ENCODE data around the gene FHIT. TPM values are rescaled to one million over a fixed set of nuclear protein-coding genes. Genes with fewer than 3 reads are reported as not detected.

The FHIT gene
- total RNA-seq, 2 experiments from 2014 or later, result 86.0 to 90.6 TPM

- Histone ChIP-seq H3K27ac (ENCODE audit: low read depth in 1 of 2, low read length in 2 of 2) (no peak overlapping the region), H3K4me3 (ENCODE audit: low read length) (no peak overlapping the region), H3K9me3 (ENCODE audit: control insufficient read depth in 1 of 2, insufficient read depth in 1 of 2, low read length in 2 of 2) (no peaks in the 10 kb centered on the region), H3K36me3 (ENCODE audit: insufficient read depth, low read length) (no peaks in the 10 kb centered on the region), H3K27me3 (ENCODE audit: control insufficient read depth in 1 of 2, insufficient read depth in 2 of 2, low read length in 2 of 2) (no peaks in the 10 kb centered on the region), H3K4me1 (ENCODE audit: insufficient read depth, low read length) (no peaks in the 10 kb centered on the region)
- Mint-ChIP-seq H3K27me3 (no peaks in the 10 kb centered on the region), H3K4me1 (ENCODE audit: low read depth) (no peaks in the 10 kb centered on the region), H3K36me3 (ENCODE audit: low read depth) (no peaks in the 10 kb centered on the region), H3K4me3 (no peak overlapping the region), H3K27ac (no peak overlapping the region), H3K9me3 (no peaks in the 10 kb centered on the region)
- TF ChIP-seq, protein P1, sequence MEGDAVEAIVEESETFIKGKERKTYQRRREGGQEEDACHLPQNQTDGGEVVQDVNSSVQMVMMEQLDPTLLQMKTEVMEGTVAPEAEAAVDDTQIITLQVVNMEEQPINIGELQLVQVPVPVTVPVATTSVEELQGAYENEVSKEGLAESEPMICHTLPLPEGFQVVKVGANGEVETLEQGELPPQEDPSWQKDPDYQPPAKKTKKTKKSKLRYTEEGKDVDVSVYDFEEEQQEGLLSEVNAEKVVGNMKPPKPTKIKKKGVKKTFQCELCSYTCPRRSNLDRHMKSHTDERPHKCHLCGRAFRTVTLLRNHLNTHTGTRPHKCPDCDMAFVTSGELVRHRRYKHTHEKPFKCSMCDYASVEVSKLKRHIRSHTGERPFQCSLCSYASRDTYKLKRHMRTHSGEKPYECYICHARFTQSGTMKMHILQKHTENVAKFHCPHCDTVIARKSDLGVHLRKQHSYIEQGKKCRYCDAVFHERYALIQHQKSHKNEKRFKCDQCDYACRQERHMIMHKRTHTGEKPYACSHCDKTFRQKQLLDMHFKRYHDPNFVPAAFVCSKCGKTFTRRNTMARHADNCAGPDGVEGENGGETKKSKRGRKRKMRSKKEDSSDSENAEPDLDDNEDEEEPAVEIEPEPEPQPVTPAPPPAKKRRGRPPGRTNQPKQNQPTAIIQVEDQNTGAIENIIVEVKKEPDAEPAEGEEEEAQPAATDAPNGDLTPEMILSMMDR (IDR thresholded peaks at IDR 0.05), result no peak
- CTCF ChIA-PET, result no interaction called here
- DNase-seq (no peak), ATAC-seq (ENCODE audit: poor library complexity) (no peak)
- POLR2A ChIA-PET, result no interaction called here
- intact Hi-C loops (cut with DNase I, micrococcal nuclease), result no loop called here
These were observed 193.8 kb downstream of the FHIT start for GRCh38 chr3:61057464-61057863.

- H3K4me3 ChIP-seq (ENCODE audit: low read length), result no peak overlapping the region
- H3K27ac ChIP-seq (ENCODE audit: low read depth in 1 of 2, low read length in 2 of 2), result no peak overlapping the region
- TF ChIP-seq, protein P1 (IDR thresholded peaks at IDR 0.05), result no peak
- intact Hi-C loops (cut with DNase I, micrococcal nuclease), result no loop called here
- ChIA-PET CTCF (no interaction called here), POLR2A (no interaction called here)
- no peaks in the 10 kb centered on the region for H3K27me3 ChIP-seq (ENCODE audit: control insufficient read depth in 1 of 2, insufficient read depth in 2 of 2, low read length in 2 of 2)
- Mint-ChIP-seq H3K36me3 (ENCODE audit: low read depth) (no peaks in the 10 kb centered on the region), H3K27me3 (no peaks in the 10 kb centered on the region), H3K4me3 (no peak overlapping the region), H3K9me3 (no peaks in the 10 kb centered on the region), H3K4me1 (ENCODE audit: low read depth) (no peaks in the 10 kb centered on the region), H3K27ac (no peak overlapping the region)
- H3K4me1 ChIP-seq (ENCODE audit: insufficient read depth, low read length), result no peaks in the 10 kb centered on the region
- no peak for DNase-seq
- no peaks in the 10 kb centered on the region for H3K9me3 ChIP-seq (ENCODE audit: control insufficient read depth in 1 of 2, insufficient read depth in 1 of 2, low read length in 2 of 2)
- H3K36me3 ChIP-seq (ENCODE audit: insufficient read depth, low read length), result no peaks in the 10 kb centered on the region
- ATAC-seq (ENCODE audit: poor library complexity), result no peak
These were observed 195.8 kb downstream of the FHIT start for GRCh38 chr3:61055447-61055846.

GRCh38 chr3:61053781-61054496 lies 197.3 kb downstream of the FHIT start:
- no peaks in the 10 kb centered on the region for H3K36me3 ChIP-seq (ENCODE audit: insufficient read depth, low read length)
- no peak overlapping the region for H3K27ac Mint-ChIP-seq
- H3K27ac ChIP-seq (ENCODE audit: low read depth in 1 of 2, low read length in 2 of 2), result no peak overlapping the region
- peaks cover 3% of the 10 kb centered on the region for H3K36me3 Mint-ChIP-seq (ENCODE audit: low read depth)
- H3K4me3 ChIP-seq (ENCODE audit: low read length), result no peak overlapping the region
- no peak for DNase-seq
- ChIA-PET POLR2A (no interaction called here), CTCF (no interaction called here)
- TF ChIP-seq, protein P1 (IDR thresholded peaks at IDR 0.05), result no peak
- H3K4me3 Mint-ChIP-seq, result no peak overlapping the region
- H3K27me3 ChIP-seq (ENCODE audit: control insufficient read depth in 1 of 2, insufficient read depth in 2 of 2, low read length in 2 of 2), result no peaks in the 10 kb centered on the region
- no peaks in the 10 kb centered on the region for H3K9me3 ChIP-seq (ENCODE audit: control insufficient read depth in 1 of 2, insufficient read depth in 1 of 2, low read length in 2 of 2)
- ATAC-seq (ENCODE audit: poor library complexity), result no peak
- H3K27me3 Mint-ChIP-seq, result no peaks in the 10 kb centered on the region
- no peaks in the 10 kb centered on the region for H3K4me1 ChIP-seq (ENCODE audit: insufficient read depth, low read length)
- intact Hi-C loops (cut with DNase I, micrococcal nuclease), result no loop called here
- no peaks in the 10 kb centered on the region for H3K9me3 Mint-ChIP-seq
- H3K4me1 Mint-ChIP-seq (ENCODE audit: low read depth), result no peaks in the 10 kb centered on the region

All from CD4-positive, alpha-beta T cell (primary cell).